Measurements from ENCODE around the gene LCA5L.
"Not testable (repeated sequence)": the region's sequence is repeated elsewhere in the genome, so short reads cannot be mapped to it uniquely, and the experiment has no call there.

The LCA5L gene

DNA sequence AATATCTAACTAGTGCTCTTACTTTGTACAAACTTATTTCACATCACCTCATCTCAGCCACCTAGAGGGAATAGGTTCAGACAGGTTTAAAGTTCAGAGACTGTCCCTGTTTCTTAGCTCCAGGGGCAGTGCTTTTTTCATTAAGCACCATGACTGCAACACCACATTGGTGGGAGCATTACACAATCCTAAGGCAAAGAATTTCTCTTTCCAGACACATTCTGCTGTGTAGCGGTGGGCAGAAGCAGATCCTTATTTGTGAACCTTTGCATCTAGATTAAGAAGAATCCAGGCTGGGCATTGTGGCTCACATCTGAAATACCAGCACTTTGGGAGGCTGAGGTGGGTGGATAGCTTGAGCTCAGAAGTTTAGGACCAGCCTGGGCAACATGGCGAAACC, 16.1 kb downstream of the LCA5L start:
- TF ChIP-seq, protein P1, sequence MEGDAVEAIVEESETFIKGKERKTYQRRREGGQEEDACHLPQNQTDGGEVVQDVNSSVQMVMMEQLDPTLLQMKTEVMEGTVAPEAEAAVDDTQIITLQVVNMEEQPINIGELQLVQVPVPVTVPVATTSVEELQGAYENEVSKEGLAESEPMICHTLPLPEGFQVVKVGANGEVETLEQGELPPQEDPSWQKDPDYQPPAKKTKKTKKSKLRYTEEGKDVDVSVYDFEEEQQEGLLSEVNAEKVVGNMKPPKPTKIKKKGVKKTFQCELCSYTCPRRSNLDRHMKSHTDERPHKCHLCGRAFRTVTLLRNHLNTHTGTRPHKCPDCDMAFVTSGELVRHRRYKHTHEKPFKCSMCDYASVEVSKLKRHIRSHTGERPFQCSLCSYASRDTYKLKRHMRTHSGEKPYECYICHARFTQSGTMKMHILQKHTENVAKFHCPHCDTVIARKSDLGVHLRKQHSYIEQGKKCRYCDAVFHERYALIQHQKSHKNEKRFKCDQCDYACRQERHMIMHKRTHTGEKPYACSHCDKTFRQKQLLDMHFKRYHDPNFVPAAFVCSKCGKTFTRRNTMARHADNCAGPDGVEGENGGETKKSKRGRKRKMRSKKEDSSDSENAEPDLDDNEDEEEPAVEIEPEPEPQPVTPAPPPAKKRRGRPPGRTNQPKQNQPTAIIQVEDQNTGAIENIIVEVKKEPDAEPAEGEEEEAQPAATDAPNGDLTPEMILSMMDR (IDR thresholded peaks at IDR 0.05; ENCODE audit: low read length, missing control alignments) = no peak
- no peak overlapping the region for H3K4me3 ChIP-seq (replicated peaks; ENCODE audit: low read depth, low read length)
- no peak for DNase-seq (ENCODE audit: low read depth)

DNA sequence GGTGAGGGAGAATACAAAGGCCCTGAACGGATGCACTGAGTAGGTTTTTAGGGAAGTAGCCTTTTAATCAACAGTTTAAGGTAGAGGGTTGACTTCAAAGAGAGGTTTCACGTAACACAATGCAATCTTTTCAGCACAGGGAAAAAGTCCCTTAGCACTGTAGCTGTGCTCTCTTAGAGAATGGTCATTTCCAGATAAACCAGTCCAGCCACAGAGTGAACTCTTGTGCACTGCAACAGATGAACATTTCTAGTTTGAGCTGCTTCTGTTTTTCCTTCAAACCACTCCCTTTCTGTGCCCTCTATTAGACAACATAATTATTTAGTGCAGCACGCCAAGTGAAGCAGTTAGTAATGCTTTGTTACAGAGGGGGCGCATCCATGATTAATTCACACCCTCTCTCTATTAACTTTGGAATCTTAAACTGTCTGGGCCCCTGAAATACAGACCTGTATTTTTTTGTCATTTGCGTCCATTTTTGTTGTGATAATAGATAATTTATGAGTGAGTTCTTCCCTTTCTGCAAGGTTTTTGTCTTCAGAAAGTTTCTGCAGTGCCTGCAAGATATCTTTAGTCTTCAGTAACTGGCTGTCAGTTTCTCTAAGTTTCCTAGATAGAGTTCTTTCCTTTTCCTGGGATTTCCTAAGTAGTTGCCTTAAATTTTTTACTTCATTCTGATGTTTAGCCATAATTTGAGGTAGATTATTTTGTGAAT, 22.9 kb downstream of the LCA5L start:
- no peak for DNase-seq (ENCODE audit: low read depth)
- TF ChIP-seq, protein P1 (IDR thresholded peaks at IDR 0.05; ENCODE audit: low read length, missing control alignments) = no peak
- no peak overlapping the region for H3K4me3 ChIP-seq (replicated peaks; ENCODE audit: low read depth, low read length)

DNA sequence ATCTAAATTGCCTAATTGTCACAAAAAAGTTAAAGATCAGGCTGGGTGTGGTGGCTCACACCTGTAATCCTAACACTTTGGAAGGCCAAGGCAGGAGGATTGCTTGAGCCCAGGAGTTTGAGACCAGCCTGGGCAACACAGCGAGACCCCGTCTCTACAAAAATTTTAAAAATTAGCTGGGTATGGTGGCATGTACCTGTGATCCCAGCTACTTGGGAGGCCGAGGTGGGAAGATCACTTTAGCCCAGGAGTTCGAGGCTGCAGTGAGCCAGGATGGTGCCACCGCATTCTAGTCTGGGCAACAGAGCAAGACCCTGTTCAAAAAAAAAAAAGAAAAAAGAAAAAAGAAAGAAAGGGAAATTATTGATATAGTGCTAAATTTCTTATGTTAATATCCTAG, 26.4 kb downstream of the LCA5L start:
- not testable (repeated sequence) for DNase-seq (ENCODE audit: low read depth); H3K4me3 ChIP-seq (replicated peaks; ENCODE audit: low read depth, low read length)

DNA sequence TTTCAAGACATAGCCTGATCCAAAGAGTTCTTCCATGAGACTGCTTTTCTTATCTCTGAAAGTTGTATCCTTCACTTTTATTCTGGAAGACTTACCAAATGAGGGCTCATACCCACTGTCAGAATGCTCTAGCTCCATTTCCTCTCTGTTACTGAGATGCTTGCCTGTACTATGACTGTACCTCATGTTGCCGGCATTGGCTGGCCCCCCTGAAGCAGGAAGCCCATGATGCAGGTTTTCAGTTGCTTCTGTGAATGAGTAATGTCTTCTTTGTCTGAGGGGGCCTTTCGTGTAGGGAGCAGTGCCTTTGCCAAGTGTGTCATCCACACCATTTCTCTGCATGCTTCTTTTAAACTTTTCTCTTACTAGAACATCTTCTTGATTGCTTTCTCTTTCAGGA, 39.5 kb downstream of the LCA5L start:
- no peak overlapping the region for H3K4me3 ChIP-seq (replicated peaks; ENCODE audit: low read depth, low read length)
- DNase-seq (ENCODE audit: low read depth) = no peak
- TF ChIP-seq, protein P1 (IDR thresholded peaks at IDR 0.05; ENCODE audit: low read length, missing control alignments) = no peak

DNA sequence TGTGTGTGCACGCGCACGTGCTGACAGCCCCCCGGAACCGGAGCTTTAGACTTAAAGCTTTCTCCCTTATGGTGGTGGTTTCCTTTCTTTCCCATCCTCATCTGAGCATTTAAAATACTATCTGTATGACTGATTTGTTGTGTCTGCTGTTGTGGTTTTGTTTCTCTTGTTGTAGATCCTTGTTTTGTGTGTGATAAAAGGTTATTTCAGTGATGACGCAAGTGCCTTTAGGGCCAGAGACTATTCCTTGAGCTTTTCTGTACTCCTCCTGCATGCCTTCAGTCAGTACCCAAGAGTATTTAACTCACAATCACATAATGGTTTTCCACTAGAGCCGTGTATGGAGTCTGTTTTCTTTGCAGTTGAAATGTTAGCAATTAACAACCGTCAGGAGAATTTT, 45.4 kb downstream of the LCA5L start:
- TF ChIP-seq, protein P1 (IDR thresholded peaks at IDR 0.05; ENCODE audit: low read length, missing control alignments) = no peak
- no peak overlapping the region for H3K4me3 ChIP-seq (replicated peaks; ENCODE audit: low read depth, low read length)
- no peak for DNase-seq (ENCODE audit: low read depth)

DNA sequence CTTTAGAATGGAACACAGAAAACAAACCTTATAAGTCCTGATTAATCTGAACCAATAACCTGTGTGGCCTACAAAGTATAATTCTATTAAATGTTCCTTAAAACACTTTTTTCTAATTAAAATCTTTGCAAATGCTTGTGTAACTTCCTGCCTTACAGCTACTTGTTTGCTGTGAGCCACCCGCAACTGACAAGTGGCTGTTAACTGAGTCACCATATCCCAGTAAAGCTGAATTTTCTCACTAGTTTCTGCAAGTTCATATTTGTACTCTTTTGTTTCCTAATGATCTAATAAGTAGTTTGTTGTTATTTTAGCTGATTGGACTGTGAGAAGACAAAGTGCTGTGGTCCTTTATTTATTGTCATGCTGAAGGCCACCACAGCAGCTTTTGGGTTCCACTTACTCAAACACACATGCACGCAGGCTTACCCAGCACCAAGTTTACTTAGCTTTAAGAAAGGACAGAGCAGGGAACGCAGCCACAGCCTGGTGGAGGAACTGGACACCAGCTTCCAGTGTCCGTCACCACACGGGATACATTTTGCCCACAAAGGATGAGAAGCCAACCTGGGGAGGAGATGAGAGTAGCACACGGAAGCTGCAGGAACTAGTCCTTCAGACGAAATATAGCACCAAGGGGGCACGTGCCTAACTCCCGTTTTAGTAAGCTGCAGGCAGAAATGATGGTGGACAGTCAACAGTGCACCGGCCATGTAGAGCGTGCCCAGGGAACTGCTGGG, 47.8 kb downstream of the LCA5L start:
- H3K4me3 ChIP-seq (replicated peaks; ENCODE audit: low read depth, low read length) = no peak overlapping the region
- TF ChIP-seq, protein P1 (IDR thresholded peaks at IDR 0.05; ENCODE audit: low read length, missing control alignments) = no peak
- no peak for DNase-seq (ENCODE audit: low read depth)

DNA sequence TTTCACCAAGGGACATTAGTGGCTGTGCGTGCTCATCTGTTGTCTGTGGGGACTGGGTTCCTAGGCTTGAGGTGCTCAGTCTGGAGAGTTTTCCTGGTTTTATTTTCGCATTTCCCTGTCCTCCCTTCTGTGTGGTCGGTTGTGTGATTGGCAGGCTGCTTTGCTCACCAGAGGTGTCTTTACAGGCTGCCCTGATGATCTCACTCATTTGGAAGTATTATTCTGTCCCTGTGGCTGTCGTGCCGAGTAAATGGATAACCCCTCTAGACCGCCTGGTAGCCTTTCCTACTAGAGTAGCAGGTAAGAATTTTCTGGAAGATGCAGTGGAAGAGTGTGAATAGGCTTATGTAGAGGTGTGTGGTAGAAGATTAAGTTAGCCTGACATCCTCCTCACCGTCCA, 52.6 kb downstream of the LCA5L start:
- no peak for DNase-seq (ENCODE audit: low read depth)
- H3K4me3 ChIP-seq (replicated peaks; ENCODE audit: low read depth, low read length) = no peak overlapping the region
- TF ChIP-seq, protein P1 (IDR thresholded peaks at IDR 0.05; ENCODE audit: low read length, missing control alignments) = no peak

Measured in fibroblast of pulmonary artery (primary cell).